ENCODE results near the gene KCNN4. TPM values are rescaled to one million over a fixed set of nuclear protein-coding genes. Genes with fewer than 3 reads are reported as not detected.

The KCNN4 gene
- total RNA-seq, 2 experiments from 2014 or later: 31.3 to 40.0 TPM

- BruUV-seq (replicated peaks): no TSS peak
- intact Hi-C loops (cut with micrococcal nuclease; ENCODE audit: unreplicated experiment): no loop called here
- Histone ChIP-seq H4K20me1 (ENCODE audit: insufficient read depth, low read length) (no peaks in the 10 kb centered on the region), H3K4me3 (ENCODE audit: low read depth, low read length, poor library complexity, severe bottlenecking) (peak overlapping the region; percentile 21), H3K9me3 (ENCODE audit: low read length) (no peaks in the 10 kb centered on the region), H3K4me2 (ENCODE audit: low read length) (peak overlapping the region; percentile 50), H3K4me1 (ENCODE audit: insufficient read depth, low read length, poor library complexity, severe bottlenecking) (peaks cover 80% of the 10 kb centered on the region), H3K36me3 (ENCODE audit: insufficient read depth, low read length) (peaks cover 14% of the 10 kb centered on the region), H3K79me2 (ENCODE audit: insufficient read depth, low read depth, low read length) (peaks cover 15% of the 10 kb centered on the region; the same call in 1 of the 2 replicates), H3K9me2 (ENCODE audit: insufficient read depth, low read length) (no peaks in the 10 kb centered on the region), H3K27ac (ENCODE audit: low read depth, low read length, poor library complexity, severe bottlenecking) (peak overlapping the region; percentile 98), H2AFZ (ENCODE audit: low read length) (peak overlapping the region; percentile 66; the same call in 1 of the 2 replicates)
- POLR2A ChIA-PET: interaction anchor here (1.1 to 2.1 kb wide), 4 partner anchors 8 to 132 kb away, joined by 3 to 4 read pairs (median 4); no protein-coding TSS in a partner anchor
- no peak for TF ChIP-seq EZH2phosphoT487 (IDR thresholded peaks at IDR 0.05; ENCODE audit: borderline replicate concordance, low read depth, low read length)
- TF ChIP-seq CTCF (conservative IDR thresholded peaks at IDR 0.05; ENCODE audit: low read length): peak; percentile 73
- DNase-seq (ENCODE audit: low spot score): peak; percentile 56
- CTCF ChIA-PET (ENCODE audit: unreplicated experiment): interaction anchor here (0.6 kb wide), 1 partner anchor 17 kb away, joined by 3 read pairs; no protein-coding TSS in a partner anchor
Observed at GRCh38 chr19:43759515-43759914, 21.3 kb downstream of the KCNN4 start.

GRCh38 chr19:43755256-43755801 is 25.4 kb downstream of the KCNN4 start:
- DNase-seq (ENCODE audit: low spot score): peak; percentile 89
- peak overlapping the region; percentile 98 for H3K27ac ChIP-seq (ENCODE audit: low read depth, low read length, poor library complexity, severe bottlenecking)
- ChIA-PET POLR2A (interaction anchor here (1.1 to 3.9 kb wide), 6 partner anchors 8 to 29 kb away, joined by 4 to 27 read pairs (median 6); partner anchors contain the start of gene KCNN4), CTCF (ENCODE audit: unreplicated experiment) (interaction anchor here (1.4 kb wide), 1 partner anchor 23 kb away, joined by 3 read pairs; no protein-coding TSS in a partner anchor)
- H2AFZ ChIP-seq (ENCODE audit: low read length): no peak overlapping the region
- H3K9me2 ChIP-seq (ENCODE audit: insufficient read depth, low read length): no peaks in the 10 kb centered on the region
- peaks cover 36% of the 10 kb centered on the region for H3K36me3 ChIP-seq (ENCODE audit: insufficient read depth, low read length)
- peaks cover 62% of the 10 kb centered on the region for H3K4me1 ChIP-seq (ENCODE audit: insufficient read depth, low read length, poor library complexity, severe bottlenecking)
- H3K9me3 ChIP-seq (ENCODE audit: low read length): no peaks in the 10 kb centered on the region
- intact Hi-C loops (cut with micrococcal nuclease; ENCODE audit: unreplicated experiment): loop anchor here (1.0 kb wide), 1 partner anchor 10 kb away; no protein-coding TSS in a partner anchor
- H4K20me1 ChIP-seq (ENCODE audit: insufficient read depth, low read length): no peaks in the 10 kb centered on the region
- peaks cover 41% of the 10 kb centered on the region; the same call in 1 of the 2 replicates for H3K79me2 ChIP-seq (ENCODE audit: insufficient read depth, low read depth, low read length)
- TF ChIP-seq CTCF (conservative IDR thresholded peaks at IDR 0.05; ENCODE audit: low read length) (no peak), EZH2phosphoT487 (IDR thresholded peaks at IDR 0.05; ENCODE audit: borderline replicate concordance, low read depth, low read length) (no peak)
- peak overlapping the region; percentile 99 for H3K4me2 ChIP-seq (ENCODE audit: low read length)
- H3K4me3 ChIP-seq (ENCODE audit: low read depth, low read length, poor library complexity, severe bottlenecking): peak overlapping the region; percentile 98
- TSS peak; percentile 91 for BruUV-seq (replicated peaks)
